Stomach (tissue), 9 donors: ENCODE results near the gene MRC2. TPM values are rescaled to one million over a fixed set of nuclear protein-coding genes. Genes with fewer than 3 reads are reported as not detected.

Experiments used
- DNase-seq, 2 donors: peaks; one replicate each; pipeline versions ENCODE4 v3.0.0 to v3.0.0-alpha.2; 2013 to 2019
- H3K27ac ChIP-seq, 5 donors: fragments of 200-600 bp in 4 of 5; sonication (generic) in 4 of 5; one replicate each; pipeline ENCODE4 v1.5.1; 2013 to 2019; ENCODE audit warnings: mild to moderate bottlenecking in 1 of 5, moderate library complexity in 1 of 5
- H3K27me3 ChIP-seq, 3 donors: fragments of 200-600 bp; sonication (generic); one replicate each; pipeline ENCODE4 v1.5.1; 2017 to 2019; ENCODE audit warnings: mixed run types in 1 of 3
- H3K36me3 ChIP-seq, 4 donors: fragments of 200-600 bp; sonication (generic); 1 replicate in 3 of 4; 2 replicates in 1 of 4; pipeline ENCODE4 v1.5.1; 2016 to 2019
- H3K4me1 ChIP-seq, 4 donors: fragments of 200-600 bp; sonication (generic); one replicate each; pipeline ENCODE4 v1.5.1; 2016 to 2019
- H3K4me3 ChIP-seq, 4 donors: fragments of 200-600 bp; sonication (generic) in 3 of 4; one replicate each; pipeline ENCODE4 v1.5.1; 2016 to 2019; ENCODE audit warnings: mild to moderate bottlenecking in 1 of 4
- H3K9me3 ChIP-seq, 4 donors: fragments of 200-600 bp; sonication (generic); one replicate each; pipeline ENCODE4 v1.5.1; 2016 to 2019
- EP300 ChIP-seq: sonication (generic); formaldehyde crosslinking; IDR thresholded peaks from one replicate; pipeline ENCODE4 v1.6.1; 2017; ENCODE audit warnings: antibody characterized with exemption
- POLR2A ChIP-seq, 4 donors: fragments of 450-650 bp; IDR thresholded peaks; one replicate each; pipeline ENCODE4 v1.6.1; 2016; ENCODE audit warnings: antibody characterized with exemption in 4 of 4, control low read depth in 2 of 4, mild to moderate bottlenecking in 1 of 4, moderate library complexity in 1 of 4
- POLR2AphosphoS5 ChIP-seq, 3 donors: sonication (generic); formaldehyde crosslinking; IDR thresholded peaks; one replicate each; pipeline ENCODE4 v1.6.1; 2016; ENCODE audit warnings: antibody characterized with exemption in 3 of 3
- WGBS, 5 donors: extraction: QIAGEN DNeasy Blood & Tissue Kit in 3 of 5; methylation state at CpG; one replicate each; pipeline versions ENCODE4 v1.1.5 to v1.1.7; 2013 to 2018; 5-methylcytosine and 5-hydroxymethylcytosine counted together
- intact Hi-C: fragments of 100-400 bp; cut with DNase I; formaldehyde crosslinking; loops from one replicate; pipeline ENCODE4 v1.15.1; 2023; ENCODE audit warnings: low total_unique reads
- polyA plus RNA-seq, 3 donors: library from polyadenylated mRNA; stranded (reverse); fragments of 200-250 nt; gene quantifications; one replicate each; pipeline ENCODE4 v1.2.3, GENCODE V29; 2013
- total RNA-seq, 5 donors: library from RNA; depleted of rRNA; stranded (reverse); fragments of >200 nt; gene quantifications; one replicate each; pipeline versions ENCODE4 v1.1.0 to v1.2.3, GENCODE V29; 2014 to 2016
- TF ChIP-seq, protein P1 (sequence below), 7 experiments: fragments of 450-650 bp in 4 of 7; fragments of 200-600 bp in 3 of 7; sonication (generic) in 3 of 7; IDR thresholded peaks; one replicate each; pipeline ENCODE4 v1.5.1; 2016 to 2019; ENCODE audit warnings: antibody characterized with exemption in 7 of 7, control low read depth in 2 of 7, mild to moderate bottlenecking in 1 of 7
- donor health status: healthy with polysubstance abuse.
- donor health status: Bipolar disorder and iron deficiency.
- donor health status: healthy.

MRC2 gene
- total and polyA plus RNA-seq, 8 donors = 4.7 to 107 (median 13.8) TPM

DNA sequence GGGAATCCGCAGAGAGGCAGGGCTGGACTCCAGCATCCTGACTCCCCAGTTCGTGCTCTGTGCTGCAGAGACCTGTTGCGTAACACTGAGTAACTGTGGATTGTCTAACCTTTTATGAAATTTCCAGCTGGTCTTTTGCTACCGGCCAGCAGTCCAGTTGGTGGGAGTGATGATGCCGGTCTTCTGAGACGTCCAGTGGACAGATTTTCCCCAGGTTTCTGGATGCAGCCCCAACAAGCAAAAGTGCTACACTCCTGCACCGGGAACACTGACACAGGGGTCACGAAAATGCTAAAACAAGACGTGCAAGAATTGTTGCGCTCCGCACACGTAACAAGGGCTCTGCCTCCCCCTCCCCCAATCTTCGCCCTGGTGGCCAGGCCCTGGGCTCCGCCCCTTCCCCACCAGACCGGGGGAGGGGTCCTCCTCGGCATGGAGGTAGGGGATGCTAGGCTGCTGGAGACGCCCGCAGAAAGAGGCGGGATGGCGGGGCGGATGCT lies 701 bp upstream of the MRC2 start:
- intact Hi-C loops = no loop called here
- Histone ChIP-seq H3K4me3 (peak overlapping the region; percentile 59 to 72 (median 61)), H3K27me3 (peaks cover 0 to 54% (median 28%) of the 10 kb centered on the region in 3 donors), H3K36me3 (peaks cover 0 to 5% (median 2%) of the 10 kb centered on the region in 4 donors), H3K9me3 (no peaks in the 10 kb centered on the region), H3K27ac (peak overlapping the region; percentile 65 to 90 (median 84)), H3K4me1 (peaks cover 16 to 50% (median 39%) of the 10 kb centered on the region in 4 donors)
- WGBS, 5 donors = 7 to 21% (median 10%) methylated on average over 7 to 21 of the region's 21 CpGs
- DNase-seq = peak in 1 of 2 donors; percentile 81
- no peak for TF ChIP-seq EP300
- TF ChIP-seq POLR2AphosphoS5 (IDR thresholded peaks at IDR 0.05) = peak in 1 of 3 donors; percentile 70

- DNase-seq = peak in 1 of 2 donors; percentile 84
- Histone ChIP-seq H3K4me1 (peaks cover 16 to 58% (median 39%) of the 10 kb centered on the region in 4 donors), H3K27me3 (peaks cover 0 to 59% (median 28%) of the 10 kb centered on the region in 3 donors), H3K4me3 (peak overlapping the region; percentile 59 to 72 (median 61)), H3K36me3 (peaks cover 0 to 4% (median under 1%) of the 10 kb centered on the region in 4 donors), H3K27ac (peak overlapping the region; percentile 65 to 90 (median 84)), H3K9me3 (no peaks in the 10 kb centered on the region)
- intact Hi-C loops = no loop called here
- no peak for TF ChIP-seq POLR2A (IDR thresholded peaks at IDR 0.05)
- WGBS, 5 donors = 1 to 3% (median 2%) methylated on average over 34 to 61 of the region's 61 CpGs
Observed at GRCh38 chr17:62627904-62628633, 599 bp downstream of the MRC2 start.

- Histone ChIP-seq H3K36me3 (no peaks in the 10 kb centered on the region), H3K9me3 (no peaks in the 10 kb centered on the region), H3K27ac (peak overlapping the region; percentile 13 to 90 (median 84)), H3K27me3 (peaks cover 0 to 59% (median 28%) of the 10 kb centered on the region in 3 donors), H3K4me1 (peaks cover 16 to 58% (median 39%) of the 10 kb centered on the region in 4 donors), H3K4me3 (peak overlapping the region; percentile 59 to 72 (median 61))
- peak in 1 of 2 donors; percentile 66 for DNase-seq
- intact Hi-C loops = no loop called here
- WGBS, 5 donors = 37 to 65% (median 47%) methylated on average over 13 to 19 of the region's 19 CpGs
- TF ChIP-seq POLR2A (IDR thresholded peaks at IDR 0.05) (no peak), EP300 (no peak), POLR2AphosphoS5 (IDR thresholded peaks at IDR 0.05) (no peak)
- TF ChIP-seq, protein P1, sequence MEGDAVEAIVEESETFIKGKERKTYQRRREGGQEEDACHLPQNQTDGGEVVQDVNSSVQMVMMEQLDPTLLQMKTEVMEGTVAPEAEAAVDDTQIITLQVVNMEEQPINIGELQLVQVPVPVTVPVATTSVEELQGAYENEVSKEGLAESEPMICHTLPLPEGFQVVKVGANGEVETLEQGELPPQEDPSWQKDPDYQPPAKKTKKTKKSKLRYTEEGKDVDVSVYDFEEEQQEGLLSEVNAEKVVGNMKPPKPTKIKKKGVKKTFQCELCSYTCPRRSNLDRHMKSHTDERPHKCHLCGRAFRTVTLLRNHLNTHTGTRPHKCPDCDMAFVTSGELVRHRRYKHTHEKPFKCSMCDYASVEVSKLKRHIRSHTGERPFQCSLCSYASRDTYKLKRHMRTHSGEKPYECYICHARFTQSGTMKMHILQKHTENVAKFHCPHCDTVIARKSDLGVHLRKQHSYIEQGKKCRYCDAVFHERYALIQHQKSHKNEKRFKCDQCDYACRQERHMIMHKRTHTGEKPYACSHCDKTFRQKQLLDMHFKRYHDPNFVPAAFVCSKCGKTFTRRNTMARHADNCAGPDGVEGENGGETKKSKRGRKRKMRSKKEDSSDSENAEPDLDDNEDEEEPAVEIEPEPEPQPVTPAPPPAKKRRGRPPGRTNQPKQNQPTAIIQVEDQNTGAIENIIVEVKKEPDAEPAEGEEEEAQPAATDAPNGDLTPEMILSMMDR (IDR thresholded peaks at IDR 0.05) = no peak
Observed at GRCh38 chr17:62628831-62629555, 1.5 kb downstream of the MRC2 start.

DNA sequence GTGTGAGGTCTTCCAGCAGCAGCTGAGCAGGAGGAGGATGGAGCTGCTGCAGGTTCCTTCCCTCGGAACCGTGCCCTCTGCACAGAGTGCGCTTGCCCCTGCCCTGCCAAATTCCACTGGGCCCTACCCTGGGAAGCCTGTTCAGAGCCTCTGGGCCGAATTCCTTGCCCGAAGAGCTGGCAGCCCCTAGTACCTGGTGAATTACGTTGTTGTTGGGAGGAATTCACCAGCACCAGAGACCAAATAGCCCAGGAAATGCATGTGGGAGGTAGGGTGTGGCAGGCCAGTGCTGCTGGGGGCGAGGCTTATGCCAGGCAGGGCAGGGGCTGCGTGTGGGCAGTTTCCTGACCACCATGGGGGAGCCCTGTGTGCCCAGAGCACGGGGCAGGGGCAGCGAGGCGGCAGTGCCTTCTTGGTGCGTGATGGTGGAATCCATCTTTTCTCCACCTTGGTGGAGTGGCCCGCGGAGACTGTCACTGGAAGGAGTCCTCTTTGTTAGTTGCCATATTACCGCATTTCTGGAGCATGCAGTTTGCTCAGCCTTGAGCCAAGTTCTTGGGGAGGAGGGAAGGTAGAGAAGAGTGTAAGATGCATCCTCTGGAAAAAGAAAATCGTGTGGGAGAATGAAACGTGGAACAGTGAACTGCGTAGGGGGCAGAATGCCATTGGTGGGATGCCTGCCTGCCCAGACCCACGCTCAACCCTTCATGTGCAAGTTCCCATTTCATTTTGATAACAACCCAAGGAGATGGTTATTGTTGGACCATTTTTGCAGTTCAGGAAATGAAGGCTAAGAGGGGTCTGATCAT lies 2.3 kb downstream of the MRC2 start:
- DNase-seq = no peak
- 67 to 76% (median 71%) methylated on average over 14 to 19 of the region's 19 CpGs for WGBS, 5 donors
- Histone ChIP-seq H3K36me3 (no peaks in the 10 kb centered on the region), H3K27ac (peak overlapping the region in 3 of 5 donors; percentile 80 to 90 (median 84)), H3K27me3 (peaks cover 0 to 59% (median 28%) of the 10 kb centered on the region in 3 donors), H3K4me3 (peak overlapping the region; percentile 59 to 72 (median 61)), H3K4me1 (peaks cover 16 to 58% (median 39%) of the 10 kb centered on the region in 4 donors), H3K9me3 (no peaks in the 10 kb centered on the region)
- intact Hi-C loops = no loop called here
- no peak for TF ChIP-seq POLR2A (IDR thresholded peaks at IDR 0.05)
- no peak for TF ChIP-seq EP300
- TF ChIP-seq, protein P1 (IDR thresholded peaks at IDR 0.05) = no peak
- TF ChIP-seq POLR2AphosphoS5 (IDR thresholded peaks at IDR 0.05) = no peak
